GM21526 (cell line): ENCODE results near the gene NIBAN1.
A peak's percentile ranks its signal among the peaks of the same experiment; 100 is the strongest.
"Not testable (repeated sequence)": the region's sequence is repeated elsewhere in the genome, so short reads cannot be mapped to it uniquely, and the experiment has no call there.

ENCODE experiments used
- ATAC-seq: cut with Tn5 transposase; IDR thresholded peaks from one replicate; pipeline ENCODE4 v1.9.1; 2021; ENCODE audit warnings: moderate library complexity; ENCODE audit not compliant: unreplicated experiment, low FRiP score

NIBAN1 gene

GRCh38 chr1:184973272-184974055 is 844 bp downstream of the NIBAN1 start:
- ATAC-seq, result peak; percentile 50

- no peak for ATAC-seq
These were observed 1.8 kb downstream of the NIBAN1 start for GRCh38 chr1:184972315-184973055.

GRCh38 chr1:184971522-184972265 is 2.6 kb downstream of the NIBAN1 start:
- ATAC-seq, result no peak

GRCh38 chr1:184970691-184971161 is 3.6 kb downstream of the NIBAN1 start:
- no peak for ATAC-seq

GRCh38 chr1:184966989-184967388 is 7.3 kb downstream of the NIBAN1 start:
- ATAC-seq, result no peak

GRCh38 chr1:184965944-184966860 is 8.1 kb downstream of the NIBAN1 start:
- ATAC-seq, result no peak

GRCh38 chr1:184965439-184965838 is 8.9 kb downstream of the NIBAN1 start:
- no peak for ATAC-seq

- no peak for ATAC-seq
These were observed 14.7 kb downstream of the NIBAN1 start for GRCh38 chr1:184959626-184960025.

GRCh38 chr1:184958554-184959353 is 15.6 kb downstream of the NIBAN1 start:
- ATAC-seq, result no peak

GRCh38 chr1:184957901-184958300 is 16.4 kb downstream of the NIBAN1 start:
- not testable (repeated sequence) for ATAC-seq

- ATAC-seq, result no peak
These were observed 17.2 kb downstream of the NIBAN1 start for GRCh38 chr1:184956999-184957700.

GRCh38 chr1:184954232-184954995 is 19.9 kb downstream of the NIBAN1 start:
- no peak for ATAC-seq

GRCh38 chr1:184953600-184954219 is 20.6 kb downstream of the NIBAN1 start:
- ATAC-seq, result no peak

GRCh38 chr1:184952428-184952827 is 21.9 kb downstream of the NIBAN1 start:
- ATAC-seq, result no peak

GRCh38 chr1:184951788-184952187 is 22.5 kb downstream of the NIBAN1 start:
- ATAC-seq, result no peak

GRCh38 chr1:184950906-184951305 is 23.4 kb downstream of the NIBAN1 start:
- no peak for ATAC-seq

GRCh38 chr1:184950227-184950626 is 24.1 kb downstream of the NIBAN1 start:
- no peak for ATAC-seq
